ENCODE data around the gene GPR34. TPM values are rescaled to one million over a fixed set of nuclear protein-coding genes. Genes with fewer than 3 reads are reported as not detected.

Gene GPR34
- total and polyA plus RNA-seq, 9 of the 15 experiments (the other 6 are each of a cell fraction or from before 2014, with no cell fraction given) = 0.13 TPM; not detected in 8

GRCh38 chrX:41677183-41678060 is 11.4 kb upstream of the GPR34 start:
- Histone ChIP-seq H4K20me1 (replicated peaks; ENCODE audit: control insufficient read depth, insufficient read depth, low read length) (no peaks in the 10 kb centered on the region), H3K27me3 (ENCODE audit: control insufficient read depth in 2 of 2, insufficient read depth in 2 of 2, low read length in 2 of 2) (no peaks in the 10 kb centered on the region), H3K4me3 (no peak overlapping the region), H3K9ac (ENCODE audit: insufficient read depth in 1 of 2, low read depth in 2 of 2, low read length in 2 of 2) (no peak overlapping the region), H3K9me1 (ENCODE audit: control insufficient read depth, insufficient read depth, low read length) (no peaks in the 10 kb centered on the region), H3K4me1 (replicated peaks in 1 of 2; ENCODE audit: control insufficient read depth in 2 of 2, insufficient read depth in 2 of 2, low read length in 2 of 2) (no peaks in the 10 kb centered on the region), H3K27ac (ENCODE audit: extremely low read depth, low read depth, low read length) (no peak overlapping the region), H3K4me2 (ENCODE audit: insufficient read depth, low read length) (no peak overlapping the region), H3K36me3 (ENCODE audit: control insufficient read depth, insufficient read depth, low read length) (no peaks in the 10 kb centered on the region), H3K9me3 (replicated peaks; ENCODE audit: control insufficient read depth, insufficient read depth, low read depth, low read length) (no peaks in the 10 kb centered on the region), H2AFZ (ENCODE audit: low read depth, low read length) (no peak overlapping the region), H3K79me2 (ENCODE audit: control insufficient read depth, insufficient read depth, low read length) (no peaks in the 10 kb centered on the region)
- in situ Hi-C loops (cut with MboI) (no loop called here), intact Hi-C loops (cut with micrococcal nuclease) (no loop called here)
- DNase-seq (ENCODE audit: extremely low read depth in 1 of 4, low spot score in 3 of 4) (no peak), ATAC-seq (no peak), FAIRE-seq (no peak)
- TF ChIP-seq HIVEP1 (CRISPR knock-in tag; IDR thresholded peaks at IDR 0.05) (no peak), SAFB2 (IDR thresholded peaks at IDR 0.05; ENCODE audit: borderline replicate concordance, low read depth, low read length, severe bottlenecking) (no peak), EWSR1 (IDR thresholded peaks at IDR 0.05; ENCODE audit: borderline replicate concordance, low read depth, partially characterized antibody) (no peak), ZNF24 (IDR thresholded peaks at IDR 0.05) (no peak), BDP1 (IDR thresholded peaks at IDR 0.05; ENCODE audit: insufficient read depth, insufficient read length) (no peak), DNMT1 (IDR thresholded peaks at IDR 0.05) (no peak), JUND (IDR thresholded peaks at IDR 0.05; ENCODE audit: borderline replicate concordance, low read depth, low read length) (no peak), JUND (tag; IDR thresholded peaks at IDR 0.05; ENCODE audit: borderline replicate concordance, low read depth, low read length) (no peak), ARID2 (IDR thresholded peaks at IDR 0.05) (no peak)
- TF ChIP-seq, protein P1, sequence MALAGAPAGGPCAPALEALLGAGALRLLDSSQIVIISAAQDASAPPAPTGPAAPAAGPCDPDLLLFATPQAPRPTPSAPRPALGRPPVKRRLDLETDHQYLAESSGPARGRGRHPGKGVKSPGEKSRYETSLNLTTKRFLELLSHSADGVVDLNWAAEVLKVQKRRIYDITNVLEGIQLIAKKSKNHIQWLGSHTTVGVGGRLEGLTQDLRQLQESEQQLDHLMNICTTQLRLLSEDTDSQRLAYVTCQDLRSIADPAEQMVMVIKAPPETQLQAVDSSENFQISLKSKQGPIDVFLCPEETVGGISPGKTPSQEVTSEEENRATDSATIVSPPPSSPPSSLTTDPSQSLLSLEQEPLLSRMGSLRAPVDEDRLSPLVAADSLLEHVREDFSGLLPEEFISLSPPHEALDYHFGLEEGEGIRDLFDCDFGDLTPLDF (CRISPR knock-in tag; IDR thresholded peaks at IDR 0.05) = no peak
- BruUV-seq (replicated peaks) = no TSS peak
- WGBS (ENCODE audit: insufficient coverage, low coverage, missing lambda C conversion rate) = 31% methylated on average over 6 of the region's 6 CpGs
- CTCF ChIA-PET (ENCODE audit: low intra/inter-chr PET ratio) = no interaction called here
- POLR2A ChIA-PET = no interaction called here

Data from K562 (cell line).